Karpas-422 (cell line): ENCODE measurements around the gene TMEM87B. TPM values are rescaled to one million over a fixed set of nuclear protein-coding genes. Genes with fewer than 3 reads are reported as not detected.
"Not testable (repeated sequence)": the region's sequence is repeated elsewhere in the genome, so short reads cannot be mapped to it uniquely, and the experiment has no call there.

Source experiments
- DNase-seq: peaks from one replicate; pipeline ENCODE4 v3.0.0-alpha.2; 2015
- H2AFZ ChIP-seq: fragments of 200-600 bp; sonication (generic); 2 replicates; pipeline ENCODE4 v1.6.1; 2014; ENCODE audit warnings: antibody characterized with exemption, low read length, mixed read lengths
- H3K27ac ChIP-seq: fragments of 200-600 bp; sonication (generic); 2 replicates; pipeline ENCODE4 v1.5.1; 2014; ENCODE audit warnings: mild to moderate bottlenecking, low read length, moderate library complexity
- H3K27me3 ChIP-seq: fragments of 200-600 bp; sonication (generic); 2 replicates; pipeline ENCODE4 v1.6.1; 2014; ENCODE audit warnings: low read length, mixed read lengths
- H3K36me3 ChIP-seq: fragments of 200-600 bp; sonication (generic); 2 replicates; pipeline ENCODE4 v1.6.1; 2014; ENCODE audit warnings: low read length, mixed read lengths; ENCODE audit not compliant: insufficient read depth
- H3K4me1 ChIP-seq: fragments of 200-600 bp; sonication (generic); 2 replicates; pipeline ENCODE4 v1.6.1; 2014; ENCODE audit warnings: mild to moderate bottlenecking, low read length, mixed read lengths
- H3K4me2 ChIP-seq: fragments of 200-600 bp; sonication (generic); 2 replicates; pipeline ENCODE4 v1.6.1; 2014; ENCODE audit warnings: low read length, low read depth, mild to moderate bottlenecking; ENCODE audit not compliant: poor library complexity, severe bottlenecking
- H3K4me3 ChIP-seq: fragments of 200-600 bp; sonication (generic); 2 replicates; pipeline ENCODE4 v1.5.1; 2014; ENCODE audit warnings: mild to moderate bottlenecking, antibody characterized with exemption, low read length, mixed read lengths
- H3K79me2 ChIP-seq: fragments of 200-600 bp; sonication (generic); 2 replicates; pipeline ENCODE4 v1.6.1; 2014; ENCODE audit warnings: mild to moderate bottlenecking, low read length, mixed read lengths
- H3K9ac ChIP-seq: fragments of 200-600 bp; sonication (generic); 2 replicates; pipeline ENCODE4 v1.6.0; 2014; ENCODE audit warnings: low read length
- H3K9me2 ChIP-seq: fragments of 200-600 bp; sonication (generic), shearing (Covaris generic); replicated peaks from 2 replicates; pipeline ENCODE4 v1.6.0; 2014; ENCODE audit warnings: mild to moderate bottlenecking, low read length, moderate library complexity; ENCODE audit not compliant: insufficient read depth
- H3K9me3 ChIP-seq: fragments of 300-700, 200-600 bp; sonication (generic); 2 replicates; pipeline ENCODE4 v1.6.1; 2014; ENCODE audit warnings: low read length, mixed read lengths
- H4K20me1 ChIP-seq: fragments of 200-600 bp; sonication (generic); 2 replicates; pipeline ENCODE4 v1.6.1; 2014; ENCODE audit warnings: mild to moderate bottlenecking, antibody characterized with exemption, low read length, low read depth; ENCODE audit not compliant: insufficient read depth
- total RNA-seq: library from RNA; depleted of rRNA; stranded (reverse); fragments of >200 nt; shearing (Covaris generic); gene quantifications from 2 replicates; pipeline ENCODE4 v1.2.3, GENCODE V29; 2014; ENCODE audit warnings: low replicate concordance

Gene TMEM87B
- total RNA-seq, 1 experiment from 2014 or later, result 25.5 TPM

DNA sequence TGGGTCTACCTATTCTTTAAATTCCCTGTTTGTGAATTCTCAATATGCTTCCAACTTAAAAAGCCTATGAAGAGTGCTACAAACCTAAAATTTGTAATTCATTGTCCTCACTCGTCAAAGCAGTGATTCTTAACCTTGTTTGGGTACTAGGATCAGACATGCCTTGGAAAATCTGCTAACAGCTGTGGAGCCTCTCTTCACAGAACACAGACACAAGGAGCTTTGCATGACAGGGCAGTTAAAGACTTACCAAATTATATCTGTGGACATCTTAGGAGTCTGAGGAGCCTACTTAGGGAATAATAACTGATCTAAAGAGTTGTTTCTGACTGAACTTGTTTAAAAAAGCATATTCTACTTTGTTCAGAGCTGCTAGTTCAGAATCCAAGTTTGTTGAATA, 38.1 kb downstream of the TMEM87B start:
- no peak overlapping the region for H2AFZ ChIP-seq
- H3K27ac ChIP-seq, result no peak overlapping the region
- peaks cover 6% of the 10 kb centered on the region for H3K4me1 ChIP-seq
- H3K4me3 ChIP-seq, result no peak overlapping the region
- no peak overlapping the region for H3K4me2 ChIP-seq
- no peaks in the 10 kb centered on the region for H4K20me1 ChIP-seq
- peaks cover 17% of the 10 kb centered on the region; the same call in 1 of the 2 replicates for H3K79me2 ChIP-seq
- H3K9ac ChIP-seq, result no peak overlapping the region
- no peaks in the 10 kb centered on the region for H3K9me3 ChIP-seq
- peaks cover 34% of the 10 kb centered on the region for H3K36me3 ChIP-seq
- DNase-seq, result no peak
- no peaks in the 10 kb centered on the region for H3K9me2 ChIP-seq
- no peaks in the 10 kb centered on the region for H3K27me3 ChIP-seq

DNA sequence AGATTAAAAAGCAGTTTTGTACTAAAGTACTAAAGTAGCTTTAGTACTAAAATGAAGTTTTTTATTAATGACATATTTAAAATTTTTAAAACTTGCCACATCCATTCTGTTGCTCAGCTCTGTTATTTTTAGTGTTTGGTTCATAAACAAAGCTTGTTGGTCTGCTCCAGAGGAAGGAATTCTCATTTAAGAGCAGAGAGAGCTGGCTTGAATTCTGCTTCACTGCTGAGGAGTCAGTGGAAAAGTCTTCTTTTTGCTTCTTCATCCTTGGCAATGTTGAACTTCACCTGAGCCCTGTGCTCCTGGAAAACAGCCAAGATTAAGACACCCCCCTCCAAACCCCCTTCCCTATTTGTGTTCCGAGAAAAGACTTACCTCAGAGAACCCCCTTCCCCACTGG, 40.6 kb downstream of the TMEM87B start:
- Histone ChIP-seq H3K9ac (no peak overlapping the region), H3K4me3 (no peak overlapping the region), H3K27ac (no peak overlapping the region), H3K9me3 (no peaks in the 10 kb centered on the region), H3K79me2 (peaks cover 17% of the 10 kb centered on the region; the same call in 1 of the 2 replicates), H3K4me1 (peaks cover 6% of the 10 kb centered on the region), H3K36me3 (peaks cover 32% of the 10 kb centered on the region), H4K20me1 (no peaks in the 10 kb centered on the region), H3K4me2 (no peak overlapping the region), H3K9me2 (no peaks in the 10 kb centered on the region), H3K27me3 (no peaks in the 10 kb centered on the region), H2AFZ (no peak overlapping the region)
- no peak for DNase-seq

DNA sequence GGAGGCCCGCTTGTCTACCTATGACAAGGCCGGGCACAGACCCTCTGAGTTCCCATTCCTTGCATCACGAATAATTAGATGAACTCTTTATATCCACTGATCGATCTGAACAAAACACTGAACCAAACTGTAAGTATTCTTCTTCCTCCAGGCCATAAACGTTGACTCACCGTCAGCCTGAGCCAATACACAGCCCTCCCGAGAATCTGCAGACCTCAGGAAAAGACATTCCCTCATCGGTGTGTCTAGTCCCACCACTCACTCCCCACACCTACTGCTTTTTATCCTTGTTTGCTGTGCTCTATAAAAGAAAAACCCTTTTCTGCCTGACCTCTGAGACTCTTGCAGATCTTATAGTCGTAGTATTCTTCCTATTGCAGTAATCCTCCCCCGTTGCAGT, 41.0 kb downstream of the TMEM87B start:
- H3K27me3 ChIP-seq, result no peaks in the 10 kb centered on the region
- no peak for DNase-seq
- H3K4me1 ChIP-seq, result peaks cover 6% of the 10 kb centered on the region
- H3K9ac ChIP-seq, result no peak overlapping the region
- no peak overlapping the region for H3K27ac ChIP-seq
- H3K4me3 ChIP-seq, result no peak overlapping the region
- no peaks in the 10 kb centered on the region for H4K20me1 ChIP-seq
- no peaks in the 10 kb centered on the region for H3K9me3 ChIP-seq
- H2AFZ ChIP-seq, result no peak overlapping the region
- no peaks in the 10 kb centered on the region; the same call in 1 of the 2 replicates for H3K9me2 ChIP-seq
- H3K4me2 ChIP-seq, result no peak overlapping the region
- H3K36me3 ChIP-seq, result peaks cover 34% of the 10 kb centered on the region
- H3K79me2 ChIP-seq, result peaks cover 17% of the 10 kb centered on the region; the same call in 1 of the 2 replicates

- no peak for DNase-seq
- Histone ChIP-seq H3K27me3 (no peaks in the 10 kb centered on the region), H3K4me3 (no peak overlapping the region), H3K9me2 (no peaks in the 10 kb centered on the region), H3K79me2 (peaks cover 3% of the 10 kb centered on the region), H3K4me1 (peaks cover 14% of the 10 kb centered on the region), H3K9me3 (peaks cover 7% of the 10 kb centered on the region; the same call in 1 of the 2 replicates), H3K9ac (no peak overlapping the region), H2AFZ (no peak overlapping the region), H4K20me1 (no peaks in the 10 kb centered on the region), H3K27ac (no peak overlapping the region), H3K4me2 (no peak overlapping the region), H3K36me3 (peaks cover 73% of the 10 kb centered on the region)
Observed at GRCh38 chr2:112108178-112108832, 53.2 kb downstream of the TMEM87B start.

- H2AFZ ChIP-seq, result no peak overlapping the region
- H3K4me1 ChIP-seq, result peaks cover 5% of the 10 kb centered on the region
- H3K4me2 ChIP-seq, result no peak overlapping the region
- H3K4me3 ChIP-seq, result no peak overlapping the region
- H4K20me1 ChIP-seq, result no peaks in the 10 kb centered on the region
- H3K79me2 ChIP-seq, result peaks cover 3% of the 10 kb centered on the region
- peaks cover 7% of the 10 kb centered on the region; the same call in 1 of the 2 replicates for H3K9me3 ChIP-seq
- no peaks in the 10 kb centered on the region for H3K27me3 ChIP-seq
- H3K36me3 ChIP-seq, result peaks cover 72% of the 10 kb centered on the region
- no peaks in the 10 kb centered on the region for H3K9me2 ChIP-seq
- H3K9ac ChIP-seq, result no peak overlapping the region
- DNase-seq, result no peak
- H3K27ac ChIP-seq, result no peak overlapping the region
Observed at GRCh38 chr2:112109278-112109677, 54.2 kb downstream of the TMEM87B start.

DNA sequence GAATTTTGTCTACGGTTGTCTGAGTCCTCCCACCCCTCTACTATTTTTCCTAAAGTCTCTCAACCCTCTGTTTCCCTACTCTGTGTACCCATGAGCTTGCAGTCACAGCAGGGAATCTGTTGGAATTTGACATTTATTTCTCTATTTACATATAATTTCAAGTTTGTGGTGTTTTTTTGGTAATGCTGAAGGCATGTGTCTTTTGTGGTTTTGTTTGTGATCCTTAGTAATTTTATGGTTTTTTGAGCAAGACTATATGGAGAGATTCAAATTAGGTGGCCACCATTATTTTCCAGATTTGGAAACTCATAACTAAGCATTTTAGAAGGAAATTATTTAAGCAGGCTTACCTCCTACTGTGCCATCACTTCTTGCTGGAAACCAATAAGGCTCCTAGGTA, 55.9 kb downstream of the TMEM87B start:
- Histone ChIP-seq H3K4me1 (no peaks in the 10 kb centered on the region), H3K9ac (no peak overlapping the region), H3K27ac (no peak overlapping the region), H3K9me3 (peaks cover 7% of the 10 kb centered on the region; the same call in 1 of the 2 replicates), H3K27me3 (no peaks in the 10 kb centered on the region), H3K36me3 (peaks cover 60% of the 10 kb centered on the region), H3K4me3 (no peak overlapping the region), H2AFZ (no peak overlapping the region), H3K4me2 (no peak overlapping the region), H4K20me1 (no peaks in the 10 kb centered on the region), H3K79me2 (peaks cover 3% of the 10 kb centered on the region; the same call in 1 of the 2 replicates), H3K9me2 (no peaks in the 10 kb centered on the region)
- no peak for DNase-seq

- H3K4me1 ChIP-seq, H3K27ac ChIP-seq, H3K4me2 ChIP-seq, H4K20me1 ChIP-seq, H3K79me2 ChIP-seq, H2AFZ ChIP-seq, H3K9me3 ChIP-seq, H3K9me2 ChIP-seq, H3K4me3 ChIP-seq, H3K9ac ChIP-seq, DNase-seq, H3K27me3 ChIP-seq: not testable (repeated sequence)
- H3K36me3 ChIP-seq, result peaks cover 47% of the 10 kb centered on the region
Observed at GRCh38 chr2:112113354-112113753, 58.3 kb downstream of the TMEM87B start.

DNA sequence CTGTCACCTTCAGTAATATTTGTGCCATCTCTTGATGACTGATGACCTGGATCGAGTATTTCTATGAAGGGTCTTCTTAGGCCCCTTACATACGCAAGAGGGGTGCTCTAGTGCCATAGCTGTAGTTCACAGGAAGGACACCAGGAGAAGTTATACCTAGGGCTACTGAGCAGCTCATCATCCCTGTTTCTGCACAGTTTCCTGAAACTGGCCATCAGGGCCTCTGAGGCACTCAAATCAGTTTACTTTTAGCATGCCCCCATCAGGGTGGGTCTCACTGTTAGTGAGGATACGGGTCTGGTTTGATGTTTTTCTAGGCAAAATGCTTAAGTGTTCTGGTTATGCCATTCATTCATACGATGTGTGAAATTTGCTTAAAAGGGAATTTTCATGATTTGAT, 63.1 kb downstream of the TMEM87B start:
- H3K9me3 ChIP-seq, result no peaks in the 10 kb centered on the region
- no peaks in the 10 kb centered on the region for H3K9me2 ChIP-seq
- no peaks in the 10 kb centered on the region for H3K79me2 ChIP-seq
- H3K4me1 ChIP-seq, result no peaks in the 10 kb centered on the region
- no peak overlapping the region for H3K9ac ChIP-seq
- H3K36me3 ChIP-seq, result peaks cover 17% of the 10 kb centered on the region
- H3K4me2 ChIP-seq, result no peak overlapping the region
- no peak overlapping the region for H2AFZ ChIP-seq
- H3K27ac ChIP-seq, result no peak overlapping the region
- no peak overlapping the region for H3K4me3 ChIP-seq
- no peaks in the 10 kb centered on the region for H4K20me1 ChIP-seq
- no peak for DNase-seq
- no peaks in the 10 kb centered on the region for H3K27me3 ChIP-seq
